CD4-positive, alpha-beta T cell treated with Interleukin-17A for 1 hour (primary cell): ENCODE results near the gene ADGRD1.

Source experiments
- DNase-seq: peaks from one replicate; pipeline ENCODE4 v3.0.0-alpha.2; 2020

The ADGRD1 gene

DNA sequence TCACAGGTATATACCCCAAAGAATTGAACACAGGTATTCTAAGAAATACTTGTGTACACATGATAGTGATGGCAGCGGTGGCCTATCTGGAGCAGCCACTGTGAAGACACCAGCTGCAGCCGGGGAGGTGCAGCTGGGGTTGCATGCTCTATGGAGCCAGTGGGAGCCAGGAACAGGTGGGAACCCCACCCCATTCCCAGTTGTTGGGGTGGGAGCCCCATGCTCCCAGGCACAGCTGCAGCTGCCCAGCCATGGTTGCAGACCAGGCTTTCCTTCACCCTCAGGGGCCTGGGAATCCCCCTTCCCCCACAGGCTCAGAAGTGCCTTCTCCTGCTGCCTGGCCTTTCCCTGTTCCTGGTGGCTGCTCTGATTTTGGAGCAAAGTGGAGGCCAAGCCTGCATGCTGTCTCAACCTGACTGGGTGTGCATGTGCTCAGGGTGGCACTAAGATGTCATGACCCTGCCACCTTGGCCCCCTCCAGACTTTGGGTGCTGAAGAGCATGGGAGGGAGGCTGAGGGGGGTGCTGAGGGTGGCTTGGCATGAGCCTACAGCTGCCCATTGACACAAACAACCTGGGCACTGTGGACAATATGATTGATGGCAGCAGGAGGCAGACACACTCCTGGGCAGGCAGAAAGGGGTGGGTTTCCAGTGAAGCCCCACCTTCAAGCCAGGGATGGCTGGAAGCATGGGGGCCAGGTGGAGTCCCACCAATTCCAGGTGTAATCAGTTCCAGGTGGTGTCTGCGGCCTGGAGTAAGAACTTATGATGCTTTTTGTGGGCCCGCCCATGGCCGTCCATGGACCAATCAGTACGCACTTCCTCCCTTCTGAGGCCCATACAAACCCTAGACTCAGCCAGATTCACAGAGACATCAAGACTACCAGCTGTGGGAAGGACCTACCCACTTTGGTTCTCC is 234.7 kb downstream of the ADGRD1 start:
- DNase-seq, result no peak

DNA sequence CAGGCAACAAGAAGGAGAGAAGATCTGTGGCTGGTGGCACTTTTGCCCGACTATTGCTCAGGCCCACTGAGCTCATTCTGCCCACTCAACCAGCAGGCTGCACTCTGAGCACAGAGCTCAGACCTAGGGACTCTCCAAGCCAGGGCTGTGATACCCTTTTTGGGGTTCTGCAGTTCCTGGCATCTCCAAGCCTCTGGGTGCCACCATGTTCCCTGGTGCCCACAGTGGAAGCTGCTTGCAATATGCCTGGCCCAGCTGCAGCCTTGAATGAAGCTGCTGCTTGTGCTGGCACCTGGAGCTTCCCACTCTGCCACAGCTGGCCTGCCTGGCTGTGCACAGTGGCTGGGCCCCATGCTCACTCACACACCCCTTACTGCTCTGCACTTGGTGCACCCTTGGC is 236.1 kb downstream of the ADGRD1 start:
- DNase-seq, result no peak

GRCh38 chr12:131190965-131191364 is 237.3 kb downstream of the ADGRD1 start:
- DNase-seq, result no peak
